ENCODE data around the gene SMPD3. TPM values are rescaled to one million over a fixed set of nuclear protein-coding genes. Genes with fewer than 3 reads are reported as not detected.

The SMPD3 gene
- total and polyA plus RNA-seq, 2 of the 8 experiments (the other 6 are each of a cell fraction or from before 2014, with no cell fraction given) = 0.39 to 1.3 TPM

DNA sequence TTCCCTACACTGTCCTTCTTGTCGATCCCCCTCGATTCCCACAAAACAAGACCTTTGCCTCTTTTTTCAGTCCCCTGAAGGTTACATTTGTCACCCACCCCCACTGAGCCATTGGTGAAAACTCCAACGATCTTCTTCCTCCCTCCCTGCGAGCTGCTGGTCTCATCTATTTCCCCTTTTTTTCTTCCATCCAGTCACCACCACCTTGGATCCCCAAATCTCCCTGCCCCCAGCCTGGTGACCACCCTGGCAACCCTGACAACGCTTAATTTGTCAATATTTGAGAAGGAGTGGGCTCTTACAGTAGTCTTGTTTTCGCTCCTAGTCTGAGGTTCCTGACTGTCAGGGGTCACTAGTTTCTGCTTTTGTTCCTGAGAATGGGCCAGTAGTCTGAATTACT, 62.9 kb downstream of the SMPD3 start (continued):
- TF ChIP-seq ZNF274 (IDR thresholded peaks at IDR 0.05; ENCODE audit: borderline replicate concordance, extremely low read depth, low read length) = no peak
- no peak for TF ChIP-seq ASH2L (IDR thresholded peaks at IDR 0.05; ENCODE audit: low read length)
